ENCODE results near the gene PHETA1.

DNA sequence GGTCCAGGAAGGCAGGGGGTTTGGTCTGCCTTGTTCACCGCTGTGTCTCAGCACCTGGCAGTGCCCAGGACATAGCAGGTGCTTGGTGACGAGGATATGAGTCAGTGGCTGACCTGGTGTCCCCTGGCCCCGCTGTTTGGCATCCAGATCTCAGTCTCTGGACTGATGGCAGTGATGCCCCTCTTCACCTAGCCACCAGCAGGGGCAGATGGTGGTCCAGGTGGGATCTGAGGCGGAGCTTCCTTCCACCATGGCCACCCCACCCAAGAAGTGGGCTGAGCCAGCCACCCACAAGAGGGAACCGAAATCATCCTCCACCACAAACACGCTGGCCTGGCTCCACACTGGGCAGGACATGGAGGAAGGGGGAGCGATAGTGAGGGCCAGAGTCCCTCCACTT, 20.7 kb upstream of the PHETA1 start:
- TF ChIP-seq, protein P1, sequence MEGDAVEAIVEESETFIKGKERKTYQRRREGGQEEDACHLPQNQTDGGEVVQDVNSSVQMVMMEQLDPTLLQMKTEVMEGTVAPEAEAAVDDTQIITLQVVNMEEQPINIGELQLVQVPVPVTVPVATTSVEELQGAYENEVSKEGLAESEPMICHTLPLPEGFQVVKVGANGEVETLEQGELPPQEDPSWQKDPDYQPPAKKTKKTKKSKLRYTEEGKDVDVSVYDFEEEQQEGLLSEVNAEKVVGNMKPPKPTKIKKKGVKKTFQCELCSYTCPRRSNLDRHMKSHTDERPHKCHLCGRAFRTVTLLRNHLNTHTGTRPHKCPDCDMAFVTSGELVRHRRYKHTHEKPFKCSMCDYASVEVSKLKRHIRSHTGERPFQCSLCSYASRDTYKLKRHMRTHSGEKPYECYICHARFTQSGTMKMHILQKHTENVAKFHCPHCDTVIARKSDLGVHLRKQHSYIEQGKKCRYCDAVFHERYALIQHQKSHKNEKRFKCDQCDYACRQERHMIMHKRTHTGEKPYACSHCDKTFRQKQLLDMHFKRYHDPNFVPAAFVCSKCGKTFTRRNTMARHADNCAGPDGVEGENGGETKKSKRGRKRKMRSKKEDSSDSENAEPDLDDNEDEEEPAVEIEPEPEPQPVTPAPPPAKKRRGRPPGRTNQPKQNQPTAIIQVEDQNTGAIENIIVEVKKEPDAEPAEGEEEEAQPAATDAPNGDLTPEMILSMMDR (IDR thresholded peaks at IDR 0.05; ENCODE audit: poor library complexity, severe bottlenecking) = no peak
- TF ChIP-seq POLR2AphosphoS5 (IDR thresholded peaks at IDR 0.05) (no peak), RAD21 (conservative IDR thresholded peaks at IDR 0.05) (no peak), EZH2 (IDR thresholded peaks at IDR 0.05; ENCODE audit: borderline replicate concordance, insufficient read depth, low read length, poor library complexity, severe bottlenecking) (no peak), SMC3 (conservative IDR thresholded peaks at IDR 0.05; ENCODE audit: poor library complexity) (no peak), MXI1 (conservative IDR thresholded peaks at IDR 0.05; ENCODE audit: poor library complexity, severe bottlenecking) (no peak), TAF1 (IDR thresholded peaks at IDR 0.05; ENCODE audit: low read depth) (no peak)
- TF ChIP-seq, protein P2, sequence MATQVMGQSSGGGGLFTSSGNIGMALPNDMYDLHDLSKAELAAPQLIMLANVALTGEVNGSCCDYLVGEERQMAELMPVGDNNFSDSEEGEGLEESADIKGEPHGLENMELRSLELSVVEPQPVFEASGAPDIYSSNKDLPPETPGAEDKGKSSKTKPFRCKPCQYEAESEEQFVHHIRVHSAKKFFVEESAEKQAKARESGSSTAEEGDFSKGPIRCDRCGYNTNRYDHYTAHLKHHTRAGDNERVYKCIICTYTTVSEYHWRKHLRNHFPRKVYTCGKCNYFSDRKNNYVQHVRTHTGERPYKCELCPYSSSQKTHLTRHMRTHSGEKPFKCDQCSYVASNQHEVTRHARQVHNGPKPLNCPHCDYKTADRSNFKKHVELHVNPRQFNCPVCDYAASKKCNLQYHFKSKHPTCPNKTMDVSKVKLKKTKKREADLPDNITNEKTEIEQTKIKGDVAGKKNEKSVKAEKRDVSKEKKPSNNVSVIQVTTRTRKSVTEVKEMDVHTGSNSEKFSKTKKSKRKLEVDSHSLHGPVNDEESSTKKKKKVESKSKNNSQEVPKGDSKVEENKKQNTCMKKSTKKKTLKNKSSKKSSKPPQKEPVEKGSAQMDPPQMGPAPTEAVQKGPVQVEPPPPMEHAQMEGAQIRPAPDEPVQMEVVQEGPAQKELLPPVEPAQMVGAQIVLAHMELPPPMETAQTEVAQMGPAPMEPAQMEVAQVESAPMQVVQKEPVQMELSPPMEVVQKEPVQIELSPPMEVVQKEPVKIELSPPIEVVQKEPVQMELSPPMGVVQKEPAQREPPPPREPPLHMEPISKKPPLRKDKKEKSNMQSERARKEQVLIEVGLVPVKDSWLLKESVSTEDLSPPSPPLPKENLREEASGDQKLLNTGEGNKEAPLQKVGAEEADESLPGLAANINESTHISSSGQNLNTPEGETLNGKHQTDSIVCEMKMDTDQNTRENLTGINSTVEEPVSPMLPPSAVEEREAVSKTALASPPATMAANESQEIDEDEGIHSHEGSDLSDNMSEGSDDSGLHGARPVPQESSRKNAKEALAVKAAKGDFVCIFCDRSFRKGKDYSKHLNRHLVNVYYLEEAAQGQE (IDR thresholded peaks at IDR 0.05; ENCODE audit: borderline replicate concordance) = no peak
